ENCODE data around the gene PRR5L.
A peak's percentile ranks its signal among the peaks of the same experiment; 100 is the strongest.
"Not testable (repeated sequence)": the region's sequence is repeated elsewhere in the genome, so short reads cannot be mapped to it uniquely, and the experiment has no call there.

Gene PRR5L

GRCh38 chr11:36500315-36500721 lies 204.2 kb downstream of the PRR5L start:
- no peak for DNase-seq (ENCODE audit: low spot score)

GRCh38 chr11:36501236-36501635 lies 205.1 kb downstream of the PRR5L start:
- no peak for DNase-seq (ENCODE audit: low spot score)

- no peak for DNase-seq (ENCODE audit: low spot score)
Observed at GRCh38 chr11:36507824-36508489, 211.9 kb downstream of the PRR5L start.

- no peak for DNase-seq (ENCODE audit: low spot score)
Observed at GRCh38 chr11:36508743-36509142, 212.7 kb downstream of the PRR5L start.

- peak; percentile 33 for DNase-seq (ENCODE audit: low spot score)
Observed at GRCh38 chr11:36509201-36509639, 213.1 kb downstream of the PRR5L start.

GRCh38 chr11:36509694-36510593 lies 213.9 kb downstream of the PRR5L start, which contains the start of gene TRAF6:
TRAF6 (minus strand) TSS chr11:36510272; CDS start chr11:36501515, 8,757 bp downstream.
- DNase-seq (ENCODE audit: low spot score): peak; percentile 87

- no peak for DNase-seq (ENCODE audit: low spot score)
Observed at GRCh38 chr11:36510594-36510942, 214.5 kb downstream of the PRR5L start.

GRCh38 chr11:36511062-36511461 lies 215.0 kb downstream of the PRR5L start:
- not testable (repeated sequence) for DNase-seq (ENCODE audit: low spot score)

- no peak for DNase-seq (ENCODE audit: low spot score)
Observed at GRCh38 chr11:36512016-36512415, 215.9 kb downstream of the PRR5L start.

GRCh38 chr11:36513965-36514364 lies 217.9 kb downstream of the PRR5L start:
- DNase-seq (ENCODE audit: low spot score): no peak

All from NAMALWA (cell line).